ENCODE measurements around the gene SLX4.

The SLX4 gene

GRCh38 chr16:3601614-3602319 is 9.6 kb downstream of the SLX4 start:
- no peak for DNase-seq (ENCODE audit: low read depth in 2 of 2)

- DNase-seq (ENCODE audit: low read depth in 2 of 2): no peak
These were observed 11.5 kb downstream of the SLX4 start for GRCh38 chr16:3599922-3600321.

GRCh38 chr16:3599121-3599520 is 12.3 kb downstream of the SLX4 start:
- DNase-seq (ENCODE audit: low read depth in 2 of 2): no peak

- DNase-seq (ENCODE audit: low read depth in 2 of 2): no peak
These were observed 13.2 kb downstream of the SLX4 start for GRCh38 chr16:3598236-3598635.

GRCh38 chr16:3597676-3598075 is 13.7 kb downstream of the SLX4 start:
- DNase-seq (ENCODE audit: low read depth in 2 of 2): no peak

GRCh38 chr16:3597226-3597625 is 14.2 kb downstream of the SLX4 start:
- DNase-seq (ENCODE audit: low read depth in 2 of 2): no peak

- no peak for DNase-seq (ENCODE audit: low read depth in 2 of 2)
These were observed 15.1 kb downstream of the SLX4 start for GRCh38 chr16:3596101-3596861.

- no peak for DNase-seq (ENCODE audit: low read depth in 2 of 2)
These were observed 15.8 kb downstream of the SLX4 start for GRCh38 chr16:3595521-3596021.

GRCh38 chr16:3595110-3595486 is 16.3 kb downstream of the SLX4 start:
- no peak for DNase-seq (ENCODE audit: low read depth in 2 of 2)

- no peak for DNase-seq (ENCODE audit: low read depth in 2 of 2)
These were observed 16.9 kb downstream of the SLX4 start for GRCh38 chr16:3594316-3595109.

- DNase-seq (ENCODE audit: low read depth in 2 of 2): no peak
These were observed 18.8 kb downstream of the SLX4 start for GRCh38 chr16:3592559-3592958.

- DNase-seq (ENCODE audit: low read depth in 2 of 2): no peak
These were observed 19.4 kb downstream of the SLX4 start for GRCh38 chr16:3591991-3592390.

- no peak for DNase-seq (ENCODE audit: low read depth in 2 of 2)
These were observed 20.0 kb downstream of the SLX4 start for GRCh38 chr16:3591436-3591803.

- DNase-seq (ENCODE audit: low read depth in 2 of 2): no peak
These were observed 20.5 kb downstream of the SLX4 start for GRCh38 chr16:3590736-3591435.

GRCh38 chr16:3589991-3590701 is 21.3 kb downstream of the SLX4 start:
- no peak for DNase-seq (ENCODE audit: low read depth in 2 of 2)

- DNase-seq (ENCODE audit: low read depth in 2 of 2): no peak
These were observed 21.9 kb downstream of the SLX4 start for GRCh38 chr16:3589441-3589921.

- no peak for DNase-seq (ENCODE audit: low read depth in 2 of 2)
These were observed 22.4 kb downstream of the SLX4 start for GRCh38 chr16:3589001-3589400.

GRCh38 chr16:3587547-3588110 is 23.8 kb downstream of the SLX4 start:
- no peak for DNase-seq (ENCODE audit: low read depth in 2 of 2)

- DNase-seq (ENCODE audit: low read depth in 2 of 2): no peak
These were observed 27.0 kb downstream of the SLX4 start for GRCh38 chr16:3584412-3584811.

GRCh38 chr16:3583303-3584038 is 27.9 kb downstream of the SLX4 start:
- no peak for DNase-seq (ENCODE audit: low read depth in 2 of 2)

Data from stimulated activated CD4-positive, alpha-beta T cell treated with anti-CD3 and anti-CD28 coated beads, Interleukin-4, amount 100 ng/mL, for 48 hours (primary cell).